SU-DHL-6 (cell line): ENCODE results near the gene PLEKHG3.

Experiments
- CTCF ChIP-seq: fragments of 200-600 bp; sonication (generic); IDR thresholded peaks from one replicate; pipeline ENCODE4 v1.5.1; 2017; ENCODE audit warnings: antibody characterized with exemption, mild to moderate bottlenecking, low read length, moderate library complexity; ENCODE audit not compliant: insufficient read depth, poor library complexity, severe bottlenecking
- EZH2phosphoT487 ChIP-seq: fragments of 200-600 bp; sonication (generic), shearing (Covaris generic); conservative IDR thresholded peaks from 2 replicates; pipeline ENCODE4 v1.6.1; 2018; ENCODE audit warnings: mild to moderate bottlenecking, antibody characterized with exemption, low read length, moderate library complexity, mixed read lengths

- no peak for TF ChIP-seq CTCF
- TF ChIP-seq EZH2phosphoT487 = no peak
Observed at GRCh38 chr14:64792871-64793560, 88.8 kb downstream of the PLEKHG3 start.
